HG02970 (cell line): Measurements from ENCODE around the gene GSG1L2.

Source experiments
- ATAC-seq: cut with Tn5 transposase; IDR thresholded peaks from one replicate; pipeline ENCODE4 v1.9.1; 2021; ENCODE audit warnings: mild to moderate bottlenecking, moderate library complexity, moderate number of reproducible peaks; ENCODE audit not compliant: unreplicated experiment, low FRiP score

The GSG1L2 gene

DNA sequence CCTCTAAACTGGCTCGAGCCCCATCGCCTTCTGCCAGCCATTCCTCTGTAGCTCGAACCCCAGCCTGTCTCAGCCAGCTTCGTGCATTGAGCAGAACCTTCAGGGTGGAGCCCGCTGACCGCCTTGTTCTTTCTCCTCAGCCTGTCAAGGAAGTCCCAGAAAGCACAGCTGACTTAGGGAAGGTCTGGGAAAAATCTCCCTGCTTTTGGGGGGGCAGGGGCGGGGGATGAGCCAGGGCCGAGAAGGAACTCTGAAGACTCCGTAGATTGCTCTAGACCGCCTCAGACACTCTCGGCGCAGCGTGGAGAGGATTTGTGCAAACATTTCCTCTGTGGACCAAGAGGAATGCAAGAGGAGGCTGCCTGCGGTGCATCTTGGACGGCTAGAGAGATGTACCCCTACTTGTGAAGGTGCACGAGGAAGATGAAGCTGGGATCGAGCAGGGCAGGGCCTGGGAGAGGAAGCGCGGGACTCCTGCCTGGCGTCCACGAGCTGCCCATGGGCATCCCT, 3.8 kb upstream of the GSG1L2 start, which contains the start of gene GLP2R:
Gene GLP2R (plus strand): TSS at position 284 of the 510 bp plus-strand sequence. CDS start 140 bp downstream, at position 424.
- no peak for ATAC-seq

DNA sequence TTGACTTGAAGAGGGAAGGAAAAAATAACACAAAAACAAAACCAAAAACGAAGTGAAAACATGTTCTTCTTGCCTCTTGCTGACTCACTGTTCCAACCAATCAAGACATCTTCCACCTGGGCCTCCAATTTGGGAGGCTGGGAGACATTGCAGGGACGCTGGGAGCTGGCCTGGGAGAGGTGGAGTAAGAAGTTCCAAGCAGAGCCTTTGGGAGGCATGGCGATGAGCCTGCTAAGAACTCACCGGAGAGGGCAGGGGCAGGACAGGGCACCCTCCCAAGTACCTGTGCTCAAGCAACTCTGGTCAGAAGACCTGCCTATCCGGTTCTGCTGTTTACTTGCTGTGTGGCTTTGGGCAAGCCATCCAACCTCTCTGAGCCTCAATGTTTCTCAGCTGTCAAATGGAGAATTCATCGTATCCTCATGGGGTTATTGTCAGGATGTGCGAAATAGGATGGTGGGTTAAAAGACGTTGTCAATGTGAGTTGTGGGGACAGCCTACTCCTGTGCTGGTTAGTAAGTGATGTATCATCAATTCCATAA, 3.0 kb upstream of the GSG1L2 start:
- no peak for ATAC-seq

DNA sequence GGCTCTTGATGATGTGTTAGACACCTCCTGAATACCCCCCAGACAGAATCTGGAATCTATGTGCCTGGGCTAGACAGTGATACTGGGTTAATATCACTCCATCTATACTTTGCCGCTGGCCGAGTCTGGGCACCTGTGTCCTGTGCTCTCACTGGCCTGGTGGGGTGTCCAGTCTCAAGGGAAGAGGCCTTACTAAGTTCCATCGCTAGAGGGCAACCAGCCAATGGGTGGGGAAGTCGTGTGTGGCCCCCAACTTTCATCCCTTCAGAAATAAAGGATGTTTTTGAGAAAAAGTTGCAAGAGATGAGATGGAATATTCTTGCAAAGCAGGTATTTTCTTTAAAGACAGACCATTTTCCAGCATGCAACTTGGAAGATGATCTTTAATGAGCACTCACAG, 2.2 kb upstream of the GSG1L2 start:
- ATAC-seq, result no peak

DNA sequence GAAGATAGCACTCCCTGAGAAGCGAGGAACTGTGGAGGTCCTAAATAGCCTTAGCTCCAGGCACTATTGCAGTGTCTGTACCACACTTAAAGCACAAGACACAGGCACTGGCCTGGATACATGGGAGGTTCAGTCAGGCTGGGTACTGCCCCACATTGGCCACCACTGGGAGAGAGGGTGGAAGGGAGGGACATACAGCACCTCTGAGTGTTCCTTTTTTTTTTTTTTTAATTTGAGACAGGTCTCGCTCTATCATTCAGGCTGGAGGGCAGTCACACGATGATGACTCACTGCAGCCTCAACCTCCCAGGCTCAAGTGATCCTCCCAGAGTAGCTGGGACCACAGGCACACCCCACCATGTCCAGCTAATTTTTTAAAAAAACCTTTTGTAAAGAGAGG, 1.4 kb downstream of the GSG1L2 start:
- ATAC-seq, result no peak

DNA sequence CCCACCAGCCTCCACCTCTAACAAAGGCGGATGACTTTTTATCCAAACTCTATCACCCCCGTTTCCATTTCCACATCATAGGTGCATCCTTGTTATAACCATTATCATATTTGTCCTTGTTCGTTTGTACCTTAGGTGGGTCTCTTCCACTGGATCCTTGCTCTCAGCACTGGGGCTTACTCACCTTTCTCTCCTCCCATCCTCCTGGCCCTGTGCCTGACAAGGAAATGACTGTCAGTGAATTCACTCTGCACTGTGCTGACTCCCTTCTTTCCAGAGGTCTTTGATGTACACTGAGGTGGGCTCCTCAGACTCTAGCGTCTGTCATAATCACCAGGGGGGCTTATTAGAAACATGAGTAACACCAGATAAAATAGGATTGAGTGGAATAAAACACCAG, 3.1 kb downstream of the GSG1L2 start:
- ATAC-seq, result no peak

DNA sequence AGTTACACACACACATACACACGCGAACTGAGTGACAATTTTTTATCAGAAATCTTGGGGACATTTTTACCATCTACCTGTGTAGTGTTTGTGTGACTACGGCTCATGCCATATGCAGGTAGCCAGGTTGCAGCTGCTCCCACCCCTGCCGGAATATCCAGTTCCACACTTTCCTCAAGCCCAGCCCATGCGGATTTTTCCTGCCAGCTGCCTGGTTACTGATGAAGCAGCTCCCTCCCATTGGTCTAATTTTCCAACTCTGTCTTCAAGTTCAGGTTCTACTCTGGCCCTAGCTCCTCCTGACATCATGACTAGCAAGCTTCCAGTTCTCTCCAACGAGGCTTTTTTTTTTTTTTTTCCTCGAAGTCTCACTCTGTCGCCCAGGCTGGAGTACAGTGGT, 4.8 kb downstream of the GSG1L2 start:
- no peak for ATAC-seq

DNA sequence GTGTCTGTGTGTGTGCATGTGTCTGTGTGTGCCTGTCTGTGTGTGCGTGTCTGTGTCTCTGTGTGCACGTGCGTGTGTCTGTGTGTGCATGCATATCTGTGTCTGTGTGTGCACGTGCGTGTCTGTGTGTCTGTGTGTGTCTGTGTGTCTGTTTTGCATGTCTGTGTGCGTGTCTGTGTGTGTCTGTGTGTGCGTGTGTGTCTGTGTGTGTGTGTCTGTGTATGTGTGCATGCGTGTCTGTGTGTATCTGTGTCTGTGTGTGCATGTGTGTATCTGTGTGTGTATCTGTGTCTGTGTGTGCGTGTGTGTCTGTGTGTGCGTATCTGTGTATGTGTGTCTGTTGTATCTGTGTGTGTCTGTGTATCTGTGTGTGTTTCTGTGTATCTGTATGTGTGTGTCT, 5.4 kb downstream of the GSG1L2 start:
- no peak for ATAC-seq

DNA sequence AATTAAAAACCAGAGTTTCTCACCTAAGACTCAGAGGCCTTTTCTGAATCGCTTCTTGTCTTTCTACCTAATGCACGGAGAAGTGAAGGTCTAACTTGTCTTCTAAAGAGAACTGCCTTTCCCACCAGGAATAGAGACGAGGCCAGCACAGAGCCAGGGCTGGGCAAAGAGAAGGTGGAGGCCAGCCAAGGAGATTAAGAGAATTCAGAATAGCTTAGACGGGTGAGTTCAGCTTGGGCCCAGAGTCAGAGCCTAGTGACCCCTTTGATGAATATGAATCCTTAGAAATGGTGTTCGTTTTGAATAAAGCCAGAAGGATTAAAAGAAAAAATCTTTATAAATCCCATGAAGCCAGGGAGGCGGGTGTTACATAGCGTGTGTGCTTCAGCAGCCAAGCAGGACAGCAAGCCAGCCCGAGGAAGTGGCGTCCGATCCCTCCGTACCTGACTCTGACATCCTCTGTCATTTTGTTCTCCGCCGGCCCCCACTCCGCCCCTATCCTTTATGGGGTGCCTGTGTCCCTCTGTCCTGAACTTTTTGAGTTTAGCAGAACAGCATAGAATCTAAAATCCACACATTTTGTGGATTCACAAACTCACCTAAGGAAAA, 7.4 kb downstream of the GSG1L2 start:
- ATAC-seq, result no peak

DNA sequence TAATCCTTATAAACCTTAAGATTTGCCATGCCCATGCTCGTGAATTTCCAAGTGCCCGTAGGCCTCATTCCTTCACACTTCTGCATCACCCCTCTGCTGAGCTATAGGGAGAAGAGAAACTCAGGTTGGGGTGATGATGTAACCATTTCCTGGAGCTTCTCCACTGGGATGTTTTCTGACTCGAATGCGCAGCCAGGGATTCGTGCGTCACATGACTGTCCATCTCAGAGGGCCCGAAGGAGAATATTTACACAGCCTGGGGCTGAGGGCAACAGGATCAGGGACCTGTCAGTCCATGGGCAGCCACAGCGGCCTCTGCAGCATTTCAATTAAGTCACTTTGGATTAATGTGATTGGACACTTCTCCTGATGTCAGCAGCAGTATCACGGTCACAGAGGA, 8.7 kb downstream of the GSG1L2 start:
- no peak for ATAC-seq

DNA sequence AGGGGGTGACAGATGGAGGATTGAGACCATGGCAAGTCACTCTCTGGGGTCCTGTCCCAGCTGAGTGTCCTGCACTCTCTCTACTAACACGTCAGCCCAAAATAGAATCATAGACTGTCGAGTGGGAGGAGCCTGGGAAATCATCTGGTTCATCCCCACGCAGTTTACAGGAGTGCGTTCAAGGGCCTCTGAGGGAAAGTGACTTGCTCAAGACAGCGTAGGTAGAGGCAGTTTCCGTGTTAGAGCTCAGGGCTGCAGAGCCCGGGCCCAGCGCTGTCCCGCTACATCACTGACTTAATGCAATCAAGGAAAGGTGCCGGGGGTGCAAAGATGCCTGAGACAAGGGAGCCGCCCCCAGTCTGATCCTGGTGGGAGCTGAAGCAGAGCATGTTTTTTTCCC, 10.3 kb downstream of the GSG1L2 start:
- ATAC-seq, result no peak

DNA sequence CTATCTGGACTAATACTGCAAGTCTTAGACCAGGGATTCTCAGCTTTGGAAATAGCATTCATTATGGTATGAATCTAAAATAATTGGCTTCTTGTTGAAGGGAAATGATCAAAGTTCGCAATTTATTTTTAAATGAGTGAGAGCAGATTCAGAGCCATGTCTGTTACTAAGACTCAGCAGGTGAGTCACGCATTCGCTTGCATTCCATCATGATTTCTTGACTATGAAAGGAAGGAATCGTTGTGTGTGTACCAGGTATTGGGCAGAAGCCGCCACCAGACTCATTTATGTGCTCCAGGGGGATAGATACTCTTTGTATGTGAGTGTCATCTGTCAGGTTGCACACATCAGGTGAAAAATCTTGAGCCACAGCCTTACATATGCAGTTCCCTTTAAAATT, 10.8 kb downstream of the GSG1L2 start:
- ATAC-seq, result no peak

DNA sequence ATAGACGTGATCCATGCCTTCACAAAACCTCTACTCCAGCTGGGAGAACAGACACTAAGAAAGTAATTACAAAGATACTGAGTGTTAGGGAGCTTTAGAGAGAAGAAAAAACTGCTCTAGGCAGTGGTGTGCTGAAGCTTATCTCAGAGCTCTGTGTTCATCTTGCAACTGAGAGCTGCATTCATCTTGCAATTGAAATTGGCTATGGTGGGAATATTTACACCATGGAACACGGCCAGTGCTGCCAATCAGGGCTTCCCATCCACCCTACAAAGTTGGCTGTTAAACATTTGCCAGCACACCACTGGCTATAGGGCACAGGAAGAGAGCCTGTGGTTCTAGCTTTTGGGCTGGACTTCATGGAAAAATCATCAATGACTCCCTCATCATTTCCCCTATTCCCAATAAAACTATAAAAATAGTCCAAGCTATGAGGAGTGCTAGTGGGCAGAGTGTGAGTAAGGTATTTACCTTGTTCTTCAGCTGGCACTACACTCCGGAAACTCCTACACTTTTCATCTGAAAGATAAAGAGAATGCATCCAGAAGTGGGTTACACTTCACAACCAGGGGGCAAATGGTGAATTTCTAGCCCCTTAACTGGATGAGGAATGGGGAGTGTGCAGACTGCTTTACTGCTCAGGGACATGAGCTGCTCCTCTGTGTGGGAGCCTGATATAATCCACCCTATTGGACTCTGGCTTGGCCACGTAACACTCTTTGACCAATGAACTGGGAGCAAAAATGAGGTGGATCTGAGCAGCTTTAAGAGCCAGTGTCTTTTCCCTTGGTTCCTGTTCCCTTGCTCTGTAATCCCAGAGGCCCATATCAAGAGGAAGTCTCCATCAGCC, 11.6 kb downstream of the GSG1L2 start:
- no peak for ATAC-seq

DNA sequence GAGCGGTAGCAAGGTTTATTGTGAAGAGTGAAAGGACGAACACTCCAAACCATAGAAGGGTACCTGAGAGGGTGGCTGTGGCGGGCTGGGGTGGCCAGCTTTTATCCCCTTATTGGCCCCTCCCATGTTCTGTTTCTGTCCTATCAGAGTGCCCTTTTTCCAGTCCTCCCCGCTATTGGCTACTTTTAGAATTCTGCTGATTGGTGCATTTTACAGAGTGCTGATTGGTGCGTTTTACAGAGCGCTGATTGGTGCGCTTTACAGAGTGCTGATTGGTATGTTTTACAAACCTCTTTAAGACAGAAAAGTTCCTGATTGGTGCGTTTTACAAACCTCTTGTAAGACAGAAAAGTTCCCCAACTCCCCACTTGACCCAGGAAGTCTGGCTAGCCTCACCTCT, 12.5 kb downstream of the GSG1L2 start:
- no peak for ATAC-seq

DNA sequence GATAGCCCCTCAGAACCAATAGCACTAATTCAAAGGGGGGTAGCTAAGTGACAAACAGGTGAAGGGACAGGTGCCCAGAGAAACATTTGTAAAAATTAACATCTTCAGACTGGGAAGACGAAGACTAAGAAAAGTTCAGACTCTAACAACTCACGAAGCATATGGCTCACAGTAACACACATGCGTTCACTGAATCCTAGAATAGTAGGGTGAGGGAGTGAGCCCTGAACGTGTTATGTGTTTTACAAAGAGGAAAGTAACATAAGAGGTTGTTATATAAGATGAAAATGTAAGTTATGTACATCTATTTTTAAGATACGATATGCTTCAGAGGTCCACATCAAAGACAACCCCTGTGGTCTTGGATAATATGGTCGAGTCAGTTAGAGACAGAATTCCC, 15.2 kb downstream of the GSG1L2 start:
- no peak for ATAC-seq

DNA sequence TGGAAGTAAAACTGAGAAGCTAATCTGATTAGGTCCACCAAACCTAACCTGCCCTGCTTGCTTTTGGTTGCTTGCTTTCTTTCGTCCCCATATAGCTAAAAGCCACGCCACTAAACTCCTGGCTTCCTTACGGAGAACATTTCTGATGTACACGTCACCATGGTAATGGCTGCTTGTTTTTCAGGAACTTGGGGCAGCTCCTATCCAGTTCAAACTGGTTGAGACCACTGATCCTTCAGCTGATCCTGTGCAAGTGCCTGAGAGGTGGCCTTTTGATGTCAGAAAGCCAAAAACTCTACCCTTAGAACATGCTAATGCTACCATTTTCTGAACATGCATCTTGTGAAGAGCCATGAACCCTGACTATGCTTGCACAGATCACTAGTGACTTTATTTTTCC, 16.1 kb downstream of the GSG1L2 start:
- no peak for ATAC-seq

DNA sequence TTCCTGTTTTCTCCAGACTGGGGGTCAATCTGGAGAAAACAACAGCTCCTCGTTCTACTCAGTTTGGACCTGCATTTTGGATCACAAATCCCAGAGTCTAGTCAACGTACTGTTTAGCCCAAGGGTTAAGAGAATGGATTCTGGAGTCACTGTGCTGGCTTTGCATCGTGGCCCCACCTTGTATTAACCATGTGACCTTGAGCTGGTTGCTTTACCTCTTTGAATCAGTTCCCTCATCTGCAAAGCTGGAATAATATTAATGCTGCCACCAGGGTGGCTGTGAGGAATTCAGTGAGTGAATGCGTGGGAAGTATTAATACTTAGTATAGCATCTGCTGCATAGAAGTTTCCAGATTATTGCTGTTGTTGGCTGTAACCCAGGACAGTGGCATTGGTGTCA, 19.2 kb downstream of the GSG1L2 start:
- ATAC-seq, result no peak

DNA sequence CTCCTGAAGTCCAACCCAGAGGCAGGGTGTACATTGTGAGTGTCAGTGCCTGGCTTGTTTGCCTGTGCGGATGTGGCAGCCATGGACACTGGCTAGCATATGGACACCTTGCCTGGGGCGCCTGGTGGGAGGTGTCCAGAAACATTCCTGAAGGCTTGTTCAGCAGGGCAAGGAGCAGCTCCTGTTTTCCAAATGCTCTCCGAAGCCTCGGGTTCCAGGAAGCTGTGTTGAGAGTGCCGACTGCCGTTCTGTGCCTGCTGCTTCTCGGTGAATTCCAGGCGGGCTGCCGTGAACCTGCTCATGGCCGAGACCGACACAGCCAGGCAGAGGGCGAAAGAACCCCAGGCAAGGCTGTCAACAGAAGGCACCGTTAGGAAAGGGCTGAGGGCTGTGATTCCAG, 19.6 kb downstream of the GSG1L2 start:
- ATAC-seq, result no peak

DNA sequence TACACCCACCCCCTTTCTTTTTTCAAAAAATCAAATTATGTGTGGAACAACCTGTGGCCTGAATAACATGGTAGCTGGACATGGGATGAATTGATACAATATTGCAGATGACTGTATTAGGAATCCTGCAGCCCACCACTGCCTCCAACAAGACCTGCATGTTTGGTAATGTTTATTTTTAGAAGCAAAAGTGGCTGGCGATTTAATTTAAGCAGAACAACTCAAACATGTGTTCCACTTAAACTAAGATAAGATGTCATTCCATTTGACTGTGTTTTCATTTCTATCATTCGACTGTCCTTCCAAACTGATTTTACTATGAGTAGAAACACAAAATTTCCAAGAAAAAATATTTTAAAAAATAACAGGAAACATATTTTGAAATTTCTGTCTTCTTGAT, 20.4 kb downstream of the GSG1L2 start:
- ATAC-seq, result no peak

DNA sequence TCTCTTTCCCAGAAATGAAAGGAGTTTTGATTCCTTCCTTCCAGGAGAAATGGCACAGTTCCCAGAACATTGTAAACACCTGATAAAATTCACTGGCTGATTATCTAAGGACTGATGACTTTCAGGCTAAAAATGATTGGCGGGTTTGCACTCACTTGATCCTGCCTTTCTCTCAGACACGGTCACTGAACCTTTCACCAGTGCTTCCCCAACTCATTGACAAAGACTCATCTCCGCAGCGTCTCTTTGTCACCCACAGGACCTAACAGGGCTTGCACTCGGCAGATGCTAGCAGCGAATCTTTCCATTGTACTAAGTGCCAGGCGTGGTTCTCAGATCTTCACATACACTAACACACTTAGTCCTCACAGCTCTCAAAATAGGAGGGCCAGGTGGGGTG, 23.2 kb downstream of the GSG1L2 start:
- ATAC-seq, result no peak

DNA sequence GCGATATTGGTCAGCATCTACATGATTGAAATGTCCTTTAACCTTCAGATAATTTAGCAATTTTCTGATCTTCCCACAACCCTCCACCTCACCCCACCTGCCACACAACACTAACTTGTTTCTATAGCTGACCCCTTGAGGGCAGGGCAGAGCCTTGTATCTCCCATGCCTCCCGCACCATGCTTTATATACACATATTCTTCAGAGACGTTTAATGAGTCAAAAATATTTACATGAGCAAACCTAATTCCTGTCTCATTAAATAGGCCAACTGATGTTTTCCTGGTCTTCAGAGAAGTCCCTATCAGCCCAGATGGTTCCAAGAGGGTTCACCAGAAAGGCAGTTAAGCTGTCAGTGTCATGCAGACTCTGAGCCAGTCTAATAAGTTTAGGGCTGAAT, 23.9 kb downstream of the GSG1L2 start:
- ATAC-seq, result no peak

DNA sequence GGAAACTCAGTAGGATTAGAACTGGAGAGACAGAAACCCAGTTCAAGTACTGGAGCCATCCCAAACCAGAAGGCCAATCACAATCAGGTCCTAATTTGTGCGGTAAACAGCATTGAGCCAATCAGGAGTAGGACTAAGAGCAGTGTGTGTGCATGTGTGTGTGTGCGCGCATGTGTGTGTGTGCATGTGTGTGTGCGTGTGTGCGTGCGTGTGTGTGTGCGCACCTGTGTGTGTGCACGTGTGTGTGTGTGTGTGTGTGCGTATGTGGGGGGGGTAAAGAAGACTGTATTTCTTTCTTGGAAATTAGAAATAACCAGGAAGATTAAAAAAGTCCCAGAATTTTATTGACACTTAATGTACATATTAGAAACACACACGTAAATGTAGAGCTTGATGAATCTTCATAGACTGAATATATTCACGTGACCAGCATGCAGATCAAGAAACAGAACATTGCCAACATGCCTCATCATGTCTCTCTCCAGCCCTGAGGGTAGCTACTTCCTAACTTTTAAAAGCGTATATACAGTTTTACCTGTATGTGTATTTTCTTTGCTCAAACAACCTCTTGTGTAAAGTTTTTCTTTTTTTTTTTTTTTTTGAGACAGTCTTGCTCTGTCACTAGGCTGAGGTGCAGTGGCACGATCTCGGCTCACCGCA, 29.6 kb downstream of the GSG1L2 start:
- no peak for ATAC-seq
